LNCAP (cell line): ENCODE results near the gene UQCR10.

Experiments
- TF ChIP-seq, protein P1 (sequence below): fragments of 450-650 bp; IDR thresholded peaks from 2 replicates; pipeline ENCODE4 v1.5.1; 2017; ENCODE audit warnings: mild to moderate bottlenecking

UQCR10 gene

DNA sequence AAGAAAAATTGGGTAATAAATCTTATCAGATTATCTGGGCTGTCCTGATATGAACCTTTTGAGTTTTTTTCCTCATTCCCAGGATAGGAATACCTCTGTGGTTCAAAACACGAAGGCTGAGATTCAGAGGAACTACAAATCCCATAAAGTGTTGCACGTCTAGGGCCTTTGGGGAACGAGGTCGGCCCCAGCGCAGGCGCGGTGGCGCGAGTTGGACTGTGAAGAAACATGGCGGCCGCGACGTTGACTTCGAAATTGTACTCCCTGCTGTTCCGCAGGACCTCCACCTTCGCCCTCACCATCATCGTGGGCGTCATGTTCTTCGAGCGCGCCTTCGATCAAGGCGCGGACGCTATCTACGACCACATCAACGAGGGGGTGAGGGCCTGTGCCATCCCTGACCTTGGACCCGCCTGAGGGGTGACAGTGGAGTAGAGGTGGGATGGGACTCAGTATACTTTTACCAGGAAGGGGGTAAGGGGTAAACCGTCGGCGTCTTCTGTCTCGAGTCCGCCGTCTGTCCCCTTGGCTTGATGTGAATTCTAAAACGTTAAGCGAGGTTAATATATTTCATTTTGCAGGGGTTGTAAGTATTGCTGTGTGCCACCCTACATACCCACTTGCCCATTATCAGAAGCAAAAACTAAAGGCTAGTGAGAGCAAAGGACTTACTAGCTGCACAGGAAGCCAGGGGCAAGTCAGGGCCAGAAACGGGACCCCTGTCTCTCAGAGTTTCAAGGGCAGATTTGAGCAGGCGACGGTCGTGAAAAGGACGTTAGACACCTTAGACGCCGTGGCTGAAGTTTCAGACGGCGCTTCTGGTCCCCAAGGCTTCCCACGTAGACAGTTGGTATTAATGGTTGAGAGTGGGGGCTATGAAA lies at the start of gene UQCR10:
Gene UQCR10, plus strand, starts transcription at position 199 of the 881 bp plus-strand sequence. Its CDS starts 30 bp downstream, at position 229.
- TF ChIP-seq, protein P1, sequence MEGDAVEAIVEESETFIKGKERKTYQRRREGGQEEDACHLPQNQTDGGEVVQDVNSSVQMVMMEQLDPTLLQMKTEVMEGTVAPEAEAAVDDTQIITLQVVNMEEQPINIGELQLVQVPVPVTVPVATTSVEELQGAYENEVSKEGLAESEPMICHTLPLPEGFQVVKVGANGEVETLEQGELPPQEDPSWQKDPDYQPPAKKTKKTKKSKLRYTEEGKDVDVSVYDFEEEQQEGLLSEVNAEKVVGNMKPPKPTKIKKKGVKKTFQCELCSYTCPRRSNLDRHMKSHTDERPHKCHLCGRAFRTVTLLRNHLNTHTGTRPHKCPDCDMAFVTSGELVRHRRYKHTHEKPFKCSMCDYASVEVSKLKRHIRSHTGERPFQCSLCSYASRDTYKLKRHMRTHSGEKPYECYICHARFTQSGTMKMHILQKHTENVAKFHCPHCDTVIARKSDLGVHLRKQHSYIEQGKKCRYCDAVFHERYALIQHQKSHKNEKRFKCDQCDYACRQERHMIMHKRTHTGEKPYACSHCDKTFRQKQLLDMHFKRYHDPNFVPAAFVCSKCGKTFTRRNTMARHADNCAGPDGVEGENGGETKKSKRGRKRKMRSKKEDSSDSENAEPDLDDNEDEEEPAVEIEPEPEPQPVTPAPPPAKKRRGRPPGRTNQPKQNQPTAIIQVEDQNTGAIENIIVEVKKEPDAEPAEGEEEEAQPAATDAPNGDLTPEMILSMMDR, result no peak

DNA sequence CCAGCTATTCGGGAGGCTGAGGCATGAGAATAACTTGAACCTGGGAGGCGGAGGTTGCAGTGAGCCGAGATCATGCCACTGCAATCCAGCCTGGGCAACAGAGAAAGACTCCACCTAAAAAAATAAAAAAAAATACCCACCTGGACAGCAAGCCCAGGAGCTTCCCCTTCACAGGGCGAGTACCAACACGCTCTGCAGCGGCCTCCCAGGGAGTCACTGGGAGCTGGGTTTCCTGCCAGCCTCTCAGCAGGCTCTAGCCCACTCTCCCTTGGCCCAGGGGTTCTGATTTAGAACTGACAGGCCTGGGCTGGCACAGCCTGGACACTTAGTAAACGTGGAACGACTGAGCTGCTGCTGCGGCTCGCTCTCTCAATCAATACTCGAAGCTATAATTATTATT lies 49.4 kb upstream of the UQCR10 start:
- TF ChIP-seq, protein P1, result no peak

DNA sequence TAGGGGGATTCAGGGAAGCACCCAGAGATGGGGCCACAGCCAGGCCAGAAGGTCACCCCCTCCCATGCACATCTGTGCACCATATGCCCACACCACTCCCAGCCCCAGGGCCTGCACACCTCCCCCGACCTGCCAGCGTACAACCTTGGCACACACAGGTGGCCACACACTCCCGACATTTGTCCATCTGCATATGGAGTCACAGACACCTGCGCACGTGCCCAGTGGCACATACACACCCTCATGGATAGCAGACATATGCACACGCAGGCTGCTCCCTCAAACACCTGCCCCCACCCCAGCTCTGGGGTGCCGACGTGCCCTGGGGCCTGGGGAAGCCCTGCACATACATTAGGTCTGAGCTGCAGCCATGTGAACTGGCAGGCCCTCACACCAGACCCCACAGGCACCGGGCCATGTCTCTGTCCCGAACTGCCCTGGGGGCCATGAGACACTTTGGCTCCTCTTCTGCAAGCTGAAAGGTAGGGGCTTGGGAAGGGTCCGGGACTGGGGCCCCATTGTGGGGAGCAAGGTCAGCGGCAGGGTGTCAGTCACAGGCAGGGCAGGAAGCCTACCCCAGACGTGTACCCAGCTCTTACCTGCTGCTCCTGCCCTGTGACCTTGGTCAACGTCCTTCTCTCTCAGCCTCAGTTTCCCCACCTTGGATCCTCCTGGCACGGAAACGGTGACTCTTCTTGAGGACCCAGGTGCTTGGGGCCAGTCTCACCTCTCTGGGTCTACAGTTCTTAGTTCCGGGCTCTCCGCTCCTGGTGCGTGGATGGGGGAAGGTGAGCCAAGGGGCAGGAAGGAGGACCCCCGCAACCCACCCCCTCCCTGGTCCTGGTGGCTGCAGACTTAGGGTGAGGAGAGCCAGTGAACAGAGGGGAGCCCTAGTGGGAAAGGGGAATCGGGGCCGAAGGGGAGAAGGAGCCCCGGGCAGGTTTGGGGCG lies 47.9 kb upstream of the UQCR10 start:
- TF ChIP-seq, protein P1, result no peak

DNA sequence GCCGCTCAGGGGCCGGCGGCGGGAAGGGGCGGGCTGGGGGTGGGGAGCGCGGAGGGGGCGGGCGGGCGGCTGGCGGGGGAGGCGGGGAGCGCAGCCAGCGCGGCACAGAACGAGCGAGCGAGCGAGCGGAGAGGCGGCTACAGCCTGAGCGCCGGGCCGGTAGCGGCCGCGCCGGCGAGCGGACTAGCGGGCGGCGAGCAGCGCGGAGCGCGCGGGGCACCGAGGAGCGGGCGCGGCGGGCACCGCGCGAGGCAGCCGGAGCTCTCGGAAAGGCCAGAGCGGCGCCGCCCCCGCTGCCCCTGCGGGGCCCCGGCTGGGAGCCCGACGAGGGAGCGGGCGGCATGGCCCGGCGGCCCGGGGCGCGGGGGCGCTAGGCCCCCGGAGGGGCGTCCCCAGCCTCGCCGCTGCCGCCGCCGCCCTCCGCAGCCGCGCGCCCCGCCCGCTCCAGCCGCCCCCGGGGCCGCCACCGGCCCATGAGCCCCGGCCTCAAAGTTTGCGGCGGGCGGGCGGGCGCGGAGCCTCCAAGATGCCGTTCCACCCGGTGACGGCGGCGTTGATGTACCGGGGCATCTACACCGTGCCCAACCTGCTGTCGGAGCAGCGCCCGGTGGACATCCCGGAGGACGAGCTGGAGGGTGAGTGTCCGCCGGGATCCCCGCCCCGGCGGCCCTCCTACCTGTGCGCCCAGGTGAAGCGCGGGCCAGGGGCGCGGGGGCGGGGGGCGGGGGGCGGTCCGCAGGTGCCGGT lies 47.1 kb upstream of the UQCR10 start, which contains the start of gene CABP7:
Gene CABP7, plus strand, starts transcription at position 105 of the 747 bp plus-strand sequence. Its CDS starts 422 bp downstream, at position 527.
- TF ChIP-seq, protein P1, result no peak

DNA sequence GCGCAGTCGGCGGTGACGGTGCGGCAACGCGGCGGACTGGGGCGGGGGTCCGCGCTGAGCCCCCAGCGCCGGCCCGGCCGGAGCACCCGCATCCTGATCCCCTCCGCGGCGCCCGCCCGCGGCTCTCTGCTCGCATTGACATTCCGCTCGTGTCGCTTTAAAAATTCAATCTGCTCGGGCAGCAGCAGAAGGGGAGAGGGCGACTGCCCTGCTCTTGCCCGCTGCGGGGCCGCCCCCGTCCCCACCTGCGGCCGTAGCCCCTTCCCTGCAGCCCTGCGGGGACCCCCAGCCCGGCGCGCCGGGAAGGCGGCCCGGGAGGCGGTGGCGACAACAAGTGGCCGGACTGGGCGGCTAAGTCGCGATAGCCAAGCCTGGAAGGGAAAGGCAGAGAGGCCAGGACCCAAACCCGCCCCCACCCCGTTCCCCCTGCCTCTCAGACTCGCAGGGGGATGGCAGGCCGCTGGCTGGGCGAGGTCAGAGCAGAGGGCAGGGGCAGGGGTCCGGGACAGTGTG lies 46.3 kb upstream of the UQCR10 start:
- TF ChIP-seq, protein P1, result no peak

DNA sequence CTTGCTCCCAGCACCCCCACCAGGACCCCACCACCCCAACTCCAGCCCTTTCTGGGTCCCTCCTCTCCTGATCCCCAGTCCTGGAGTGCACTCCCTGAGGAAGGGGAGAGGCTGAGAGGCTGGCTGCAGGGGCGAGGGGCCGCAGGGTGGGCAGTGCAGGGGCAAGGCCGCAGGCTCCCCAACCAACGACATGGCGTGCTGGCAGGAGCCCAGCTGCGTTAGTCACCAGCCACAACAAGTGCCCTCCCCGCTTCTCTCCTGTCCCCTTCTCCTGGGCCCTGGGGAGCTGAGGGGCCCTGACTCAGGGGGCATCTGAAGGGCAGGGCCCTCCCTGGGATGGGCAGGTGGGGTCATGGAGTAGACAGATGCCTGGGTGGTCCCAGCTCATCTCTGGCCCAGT lies 45.0 kb upstream of the UQCR10 start:
- TF ChIP-seq, protein P1, result no peak
